ENCODE data around the gene LAMC3. TPM values are rescaled to one million over a fixed set of nuclear protein-coding genes. Genes with fewer than 3 reads are reported as not detected.

The LAMC3 gene
- total RNA-seq, 2 experiments from 2014 or later, result 0.19 to 2.2 TPM

DNA sequence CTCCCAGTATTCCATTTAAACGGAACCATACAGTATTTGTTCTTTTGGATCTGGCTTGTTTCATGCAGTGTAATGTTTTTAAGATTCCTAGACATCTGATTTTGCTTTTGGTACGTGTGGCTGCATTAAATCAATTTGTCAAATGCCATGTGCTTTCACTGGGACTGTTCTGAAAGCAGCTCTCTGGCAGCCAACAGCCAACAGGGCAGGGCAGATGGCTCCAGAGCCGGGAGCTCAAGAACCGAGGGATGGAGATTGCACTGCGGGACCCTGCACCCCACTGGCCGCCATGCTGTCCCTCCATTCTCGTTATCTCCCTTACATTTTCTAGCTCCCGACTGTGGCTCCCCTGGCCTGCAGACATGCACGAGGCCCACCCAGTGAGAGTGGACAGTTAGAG lies 54.0 kb downstream of the LAMC3 start:
- Histone ChIP-seq H3K27ac (ENCODE audit: low read depth, low read length, poor library complexity, severe bottlenecking) (no peak overlapping the region), H3K79me2 (ENCODE audit: insufficient read depth, low read depth, low read length) (no peaks in the 10 kb centered on the region), H3K9me3 (ENCODE audit: low read length) (no peaks in the 10 kb centered on the region), H2AFZ (ENCODE audit: low read length) (no peak overlapping the region), H4K20me1 (ENCODE audit: insufficient read depth, low read length) (no peaks in the 10 kb centered on the region), H3K4me2 (ENCODE audit: low read length) (no peak overlapping the region), H3K9me2 (ENCODE audit: insufficient read depth, low read length) (no peaks in the 10 kb centered on the region), H3K4me3 (ENCODE audit: low read depth, low read length, poor library complexity, severe bottlenecking) (no peak overlapping the region), H3K4me1 (ENCODE audit: insufficient read depth, low read length, poor library complexity, severe bottlenecking) (no peaks in the 10 kb centered on the region), H3K36me3 (ENCODE audit: insufficient read depth, low read length) (no peaks in the 10 kb centered on the region)
- ChIA-PET CTCF (ENCODE audit: unreplicated experiment) (no interaction called here), POLR2A (no interaction called here)
- BruUV-seq (replicated peaks), result no TSS peak
- TF ChIP-seq EZH2phosphoT487 (IDR thresholded peaks at IDR 0.05; ENCODE audit: borderline replicate concordance, low read depth, low read length), result no peak
- TF ChIP-seq, protein P1, sequence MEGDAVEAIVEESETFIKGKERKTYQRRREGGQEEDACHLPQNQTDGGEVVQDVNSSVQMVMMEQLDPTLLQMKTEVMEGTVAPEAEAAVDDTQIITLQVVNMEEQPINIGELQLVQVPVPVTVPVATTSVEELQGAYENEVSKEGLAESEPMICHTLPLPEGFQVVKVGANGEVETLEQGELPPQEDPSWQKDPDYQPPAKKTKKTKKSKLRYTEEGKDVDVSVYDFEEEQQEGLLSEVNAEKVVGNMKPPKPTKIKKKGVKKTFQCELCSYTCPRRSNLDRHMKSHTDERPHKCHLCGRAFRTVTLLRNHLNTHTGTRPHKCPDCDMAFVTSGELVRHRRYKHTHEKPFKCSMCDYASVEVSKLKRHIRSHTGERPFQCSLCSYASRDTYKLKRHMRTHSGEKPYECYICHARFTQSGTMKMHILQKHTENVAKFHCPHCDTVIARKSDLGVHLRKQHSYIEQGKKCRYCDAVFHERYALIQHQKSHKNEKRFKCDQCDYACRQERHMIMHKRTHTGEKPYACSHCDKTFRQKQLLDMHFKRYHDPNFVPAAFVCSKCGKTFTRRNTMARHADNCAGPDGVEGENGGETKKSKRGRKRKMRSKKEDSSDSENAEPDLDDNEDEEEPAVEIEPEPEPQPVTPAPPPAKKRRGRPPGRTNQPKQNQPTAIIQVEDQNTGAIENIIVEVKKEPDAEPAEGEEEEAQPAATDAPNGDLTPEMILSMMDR (conservative IDR thresholded peaks at IDR 0.05; ENCODE audit: low read length), result no peak
- DNase-seq (ENCODE audit: low spot score), result no peak
- intact Hi-C loops (cut with micrococcal nuclease; ENCODE audit: unreplicated experiment), result no loop called here

GRCh38 chr9:131065599-131065998 lies 56.6 kb downstream of the LAMC3 start:
- DNase-seq (ENCODE audit: low spot score), result no peak
- Histone ChIP-seq H3K36me3 (ENCODE audit: insufficient read depth, low read length) (no peaks in the 10 kb centered on the region), H3K4me2 (ENCODE audit: low read length) (no peak overlapping the region), H3K4me3 (ENCODE audit: low read depth, low read length, poor library complexity, severe bottlenecking) (no peak overlapping the region), H3K9me3 (ENCODE audit: low read length) (no peaks in the 10 kb centered on the region), H3K4me1 (ENCODE audit: insufficient read depth, low read length, poor library complexity, severe bottlenecking) (no peaks in the 10 kb centered on the region), H4K20me1 (ENCODE audit: insufficient read depth, low read length) (no peaks in the 10 kb centered on the region), H3K9me2 (ENCODE audit: insufficient read depth, low read length) (no peaks in the 10 kb centered on the region), H3K27ac (ENCODE audit: low read depth, low read length, poor library complexity, severe bottlenecking) (no peak overlapping the region), H2AFZ (ENCODE audit: low read length) (no peak overlapping the region), H3K79me2 (ENCODE audit: insufficient read depth, low read depth, low read length) (no peaks in the 10 kb centered on the region)
- CTCF ChIA-PET (ENCODE audit: unreplicated experiment), result no interaction called here
- TF ChIP-seq, protein P1 (conservative IDR thresholded peaks at IDR 0.05; ENCODE audit: low read length), result no peak
- no peak for TF ChIP-seq EZH2phosphoT487 (IDR thresholded peaks at IDR 0.05; ENCODE audit: borderline replicate concordance, low read depth, low read length)
- POLR2A ChIA-PET, result no interaction called here
- no TSS peak for BruUV-seq (replicated peaks)
- intact Hi-C loops (cut with micrococcal nuclease; ENCODE audit: unreplicated experiment), result no loop called here

DNA sequence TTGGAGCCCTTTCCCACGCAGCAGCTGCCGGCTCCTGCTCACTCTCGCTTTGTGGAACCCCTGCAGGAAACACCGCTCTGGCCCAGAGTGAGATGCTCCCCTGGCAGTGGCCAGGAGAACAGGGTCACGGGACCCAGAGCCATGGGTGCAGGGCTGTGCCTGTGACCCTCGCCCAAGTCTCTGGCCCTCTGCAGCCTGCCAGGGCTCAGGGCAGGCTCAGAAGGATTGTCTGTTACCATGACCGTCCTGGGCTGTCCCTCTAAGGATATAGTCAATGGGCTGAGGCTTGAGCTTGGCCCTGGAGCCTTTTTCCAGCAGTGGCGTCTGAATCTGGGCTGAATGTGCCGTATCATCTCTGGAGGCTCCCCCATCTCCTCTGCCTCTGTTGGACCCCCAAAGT lies 58.7 kb downstream of the LAMC3 start:
- H4K20me1 ChIP-seq (ENCODE audit: insufficient read depth, low read length), result no peaks in the 10 kb centered on the region
- ChIA-PET POLR2A (no interaction called here), CTCF (ENCODE audit: unreplicated experiment) (no interaction called here)
- no peaks in the 10 kb centered on the region for H3K9me3 ChIP-seq (ENCODE audit: low read length)
- H3K36me3 ChIP-seq (ENCODE audit: insufficient read depth, low read length), result no peaks in the 10 kb centered on the region
- no peak overlapping the region for H3K27ac ChIP-seq (ENCODE audit: low read depth, low read length, poor library complexity, severe bottlenecking)
- H3K4me2 ChIP-seq (ENCODE audit: low read length), result no peak overlapping the region
- no peak for TF ChIP-seq EZH2phosphoT487 (IDR thresholded peaks at IDR 0.05; ENCODE audit: borderline replicate concordance, low read depth, low read length)
- TF ChIP-seq, protein P1 (conservative IDR thresholded peaks at IDR 0.05; ENCODE audit: low read length), result no peak
- no peaks in the 10 kb centered on the region for H3K4me1 ChIP-seq (ENCODE audit: insufficient read depth, low read length, poor library complexity, severe bottlenecking)
- H2AFZ ChIP-seq (ENCODE audit: low read length), result no peak overlapping the region
- no peaks in the 10 kb centered on the region for H3K79me2 ChIP-seq (ENCODE audit: insufficient read depth, low read depth, low read length)
- no TSS peak for BruUV-seq (replicated peaks)
- DNase-seq (ENCODE audit: low spot score), result no peak
- H3K9me2 ChIP-seq (ENCODE audit: insufficient read depth, low read length), result no peaks in the 10 kb centered on the region
- intact Hi-C loops (cut with micrococcal nuclease; ENCODE audit: unreplicated experiment), result no loop called here
- H3K4me3 ChIP-seq (ENCODE audit: low read depth, low read length, poor library complexity, severe bottlenecking), result no peak overlapping the region
